NCI-H2081 treated with DMSO at 0.1 percent for 48 hours (cell line): ENCODE data around the gene DHX32.

Source experiments
- DNase-seq: peaks from one replicate; lab custom pipeline; 2025; lab: John Stamatoyannopoulos, UW

DHX32 gene

DNA sequence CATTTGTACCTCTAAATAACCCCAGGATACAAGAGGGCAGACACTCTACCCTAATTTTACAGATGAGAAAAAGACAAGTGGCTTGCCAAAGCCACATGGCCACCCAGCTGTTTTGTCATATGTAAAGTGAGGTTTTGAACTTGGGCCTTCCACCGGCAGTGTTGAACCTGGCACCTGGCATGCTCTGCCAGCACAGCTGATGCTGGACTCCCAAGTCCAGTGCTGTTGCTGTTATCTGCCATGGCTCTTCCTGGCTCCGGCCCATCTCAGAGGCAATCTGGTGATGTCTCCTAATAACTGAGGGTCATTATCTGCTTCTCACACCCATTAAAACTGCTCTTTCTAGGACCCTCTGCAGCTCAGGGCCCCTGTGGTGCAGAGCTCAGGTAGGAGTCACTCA, 32.7 kb downstream of the DHX32 start:
- DNase-seq, result no peak

DNA sequence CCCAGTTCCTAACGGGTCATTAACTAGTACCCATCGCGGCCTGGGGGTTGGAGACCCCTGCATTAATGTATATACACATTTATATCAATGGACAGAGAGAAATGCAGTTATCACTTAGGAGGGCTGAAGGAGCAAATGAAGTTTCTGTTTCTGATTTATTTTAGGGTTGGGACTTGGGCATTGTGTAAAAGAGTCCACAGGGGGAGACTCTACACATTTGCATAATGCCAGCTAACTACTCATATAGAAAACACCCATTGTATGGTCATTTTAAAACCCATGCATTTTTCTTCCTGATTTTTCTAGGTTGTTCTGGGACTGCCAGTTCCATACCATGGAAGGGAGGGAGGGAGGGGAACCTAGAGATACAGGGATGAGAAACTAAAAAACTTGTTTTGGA, 34.2 kb downstream of the DHX32 start:
- no peak for DNase-seq

DNA sequence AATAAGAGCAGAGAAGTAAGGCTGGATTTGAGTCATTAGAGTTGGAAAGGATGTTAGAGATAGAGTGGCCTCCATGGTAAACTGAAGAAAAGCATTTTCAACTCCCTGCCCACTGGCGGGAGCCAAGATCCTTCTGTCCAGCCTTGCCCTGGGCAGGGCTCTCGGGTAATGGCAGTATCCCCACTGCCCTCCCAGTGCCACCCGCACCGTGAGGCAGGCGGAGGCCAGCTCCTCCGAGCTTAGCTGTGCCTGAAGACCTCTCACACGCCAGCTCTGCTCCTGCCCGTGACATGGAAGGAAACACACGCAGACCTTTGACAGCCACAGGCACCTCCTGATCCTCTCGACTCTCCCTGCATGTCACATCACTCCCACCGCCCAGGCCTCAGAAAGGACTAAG, 35.5 kb downstream of the DHX32 start:
- no peak for DNase-seq

DNA sequence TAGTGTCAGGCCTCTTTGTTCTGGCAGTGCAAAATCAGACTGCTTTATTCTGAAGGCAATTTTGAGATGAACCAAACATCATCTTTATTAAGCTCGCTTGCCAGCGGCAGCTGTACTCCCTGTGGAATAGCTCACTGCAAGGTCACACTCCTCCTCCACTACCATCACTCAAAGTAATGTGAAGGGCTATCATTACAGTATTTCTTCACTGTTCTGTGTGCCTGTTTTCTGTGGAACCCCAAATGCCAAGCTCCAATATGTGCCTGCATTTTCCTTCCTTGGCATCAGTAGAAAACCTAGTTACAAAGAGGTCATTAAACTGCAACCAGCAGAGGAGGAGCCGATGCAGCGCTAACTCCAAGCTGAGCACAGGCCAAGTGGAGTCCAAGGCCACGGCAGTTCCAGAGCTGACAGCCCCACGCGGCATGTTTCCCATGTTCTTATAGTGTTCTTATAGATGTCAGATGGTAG, 36.3 kb downstream of the DHX32 start:
- DNase-seq, result no peak

DNA sequence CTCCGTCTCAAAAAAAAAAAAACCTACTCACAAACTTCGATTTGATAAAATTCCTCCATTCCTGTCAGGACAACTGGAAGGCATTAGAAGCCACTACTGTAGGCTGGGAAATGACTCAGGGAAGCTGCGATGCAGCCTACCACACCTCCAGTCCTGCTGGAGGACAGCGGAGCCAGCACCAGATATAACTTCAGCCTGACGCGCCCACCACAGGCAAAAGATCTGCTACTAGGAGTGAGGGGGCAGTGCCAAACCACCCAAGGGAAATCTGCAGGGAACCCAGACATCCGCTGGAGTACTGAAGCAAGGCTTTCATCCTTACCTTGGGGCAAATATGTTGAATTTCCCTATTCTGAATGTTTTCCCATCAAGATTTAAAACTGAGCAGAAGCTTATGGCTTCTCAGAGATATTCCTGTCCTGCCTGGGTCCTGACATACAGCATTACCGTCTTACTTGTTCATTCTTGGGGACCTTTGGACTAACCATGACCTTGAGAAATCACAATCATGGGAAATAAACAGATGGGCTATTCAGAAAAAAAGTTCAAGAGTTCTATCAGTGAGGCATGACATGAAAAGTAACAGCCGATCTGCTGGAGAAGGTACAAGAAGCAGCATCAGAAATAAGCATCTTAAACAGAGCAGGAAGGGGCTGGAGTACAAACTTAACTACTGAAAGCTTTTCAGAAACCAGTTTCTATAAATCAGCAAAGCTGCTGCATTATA, 37.3 kb downstream of the DHX32 start:
- no peak for DNase-seq

DNA sequence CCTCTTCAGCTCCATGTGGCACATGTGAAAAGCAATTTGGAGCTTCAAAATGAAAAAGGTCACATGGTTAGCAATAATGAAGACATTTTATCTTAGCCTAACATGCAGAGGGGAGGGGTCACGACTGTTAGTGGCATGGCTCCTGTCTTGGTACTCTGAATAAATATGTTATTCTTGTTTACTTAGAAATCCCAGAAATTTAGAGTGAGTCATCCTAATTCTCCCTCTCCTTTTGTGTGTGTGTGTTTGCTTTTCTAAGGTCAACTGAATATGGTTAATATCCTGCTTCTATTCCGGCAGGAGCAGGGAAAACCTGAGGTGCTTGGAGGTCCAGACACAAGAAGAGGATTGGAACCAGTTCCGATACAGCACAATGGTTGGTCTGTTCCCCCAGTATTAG, 40.1 kb downstream of the DHX32 start:
- no peak for DNase-seq

DNA sequence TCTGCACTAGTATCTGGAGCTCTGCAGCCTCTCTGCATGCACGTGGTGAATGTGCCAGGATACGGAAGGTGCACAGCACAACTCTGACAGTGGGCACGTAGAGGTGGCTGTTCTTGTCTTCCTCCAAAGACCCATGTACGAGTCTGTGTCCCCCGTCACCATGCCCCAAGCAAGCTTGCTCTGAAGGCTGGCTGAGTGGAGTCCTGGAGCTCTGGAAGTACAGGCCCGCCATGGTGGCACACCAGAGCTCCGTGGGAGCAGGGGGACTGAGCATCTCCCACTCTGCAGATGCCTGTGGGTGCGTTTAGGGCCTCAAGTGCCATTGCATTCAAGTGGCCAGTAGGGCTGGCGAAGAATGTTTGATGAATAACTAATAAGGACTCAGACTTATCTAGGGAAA, 40.7 kb downstream of the DHX32 start:
- no peak for DNase-seq

DNA sequence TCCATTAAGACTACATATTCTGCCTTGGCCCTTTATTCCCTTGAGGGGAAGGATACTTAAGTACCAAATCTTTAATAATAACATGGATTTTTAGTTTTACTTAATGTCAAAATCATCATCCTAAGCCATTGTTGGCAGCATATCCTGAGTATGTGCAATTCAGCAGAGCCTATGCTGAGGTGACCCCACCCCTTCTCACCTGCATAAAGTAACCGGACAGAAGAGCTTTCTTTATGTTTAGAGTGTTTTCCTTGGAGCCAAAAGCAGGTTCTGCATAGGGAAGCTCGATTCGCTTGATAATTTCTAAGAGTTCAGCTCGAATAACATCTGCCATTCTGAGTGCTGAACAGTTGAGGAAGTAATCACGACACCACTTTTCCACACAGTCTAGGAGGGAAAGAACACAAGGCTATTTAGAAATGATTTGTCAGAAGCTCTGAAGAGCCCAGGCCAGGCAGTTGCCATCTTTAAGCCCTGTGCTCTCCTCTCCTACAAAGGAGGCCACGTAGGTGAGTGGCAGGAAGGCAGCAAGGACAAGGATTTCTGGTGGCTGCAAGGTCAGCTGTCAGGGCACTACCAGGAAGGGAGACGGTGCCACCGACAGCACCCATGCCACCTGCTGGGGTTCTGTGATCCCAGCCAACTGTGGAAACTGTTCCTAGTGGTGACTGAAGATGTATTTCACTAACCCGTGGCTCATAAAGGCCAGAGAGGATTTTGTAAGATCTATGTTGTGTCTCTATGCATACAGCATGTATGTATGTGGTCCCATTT, 42.1 kb downstream of the DHX32 start:
- DNase-seq, result no peak

DNA sequence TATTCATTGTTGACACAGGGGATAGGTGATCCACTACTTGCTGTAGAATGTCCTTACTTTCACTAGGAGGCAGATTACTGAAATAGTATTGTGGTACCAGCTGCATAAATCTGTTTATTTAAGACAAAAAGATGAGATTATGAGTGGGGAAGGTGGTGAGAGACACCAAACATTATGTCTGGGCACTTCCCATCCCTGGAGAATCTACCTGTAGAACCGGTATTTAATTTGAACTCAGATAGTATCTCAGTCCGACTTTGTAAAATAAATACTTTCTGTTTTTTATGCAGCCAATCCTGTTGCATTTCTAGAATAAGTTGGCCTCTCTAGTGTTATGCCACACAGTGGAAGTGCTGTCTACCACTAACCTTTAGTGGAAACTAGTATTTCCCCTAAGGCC, 44.3 kb downstream of the DHX32 start:
- no peak for DNase-seq

DNA sequence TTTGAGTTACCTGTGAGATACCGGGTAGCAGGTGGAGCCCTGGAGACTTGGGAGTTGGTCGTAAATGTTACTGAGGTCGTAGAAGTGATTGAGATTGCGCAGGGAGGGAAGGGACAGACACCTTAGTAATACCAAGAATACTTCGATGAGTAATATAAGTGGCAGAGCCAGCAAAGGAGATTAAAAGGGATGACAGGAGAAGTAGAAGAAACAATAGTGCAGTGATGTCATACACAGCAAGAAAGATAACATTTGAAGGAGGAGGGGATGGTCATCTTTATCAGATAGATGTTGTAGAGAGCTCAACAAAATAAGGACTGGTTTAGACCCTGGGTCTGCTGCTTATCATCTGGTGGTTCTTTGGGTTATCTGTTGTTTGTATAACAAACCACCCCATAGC, 52.8 kb downstream of the DHX32 start:
- no peak for DNase-seq

DNA sequence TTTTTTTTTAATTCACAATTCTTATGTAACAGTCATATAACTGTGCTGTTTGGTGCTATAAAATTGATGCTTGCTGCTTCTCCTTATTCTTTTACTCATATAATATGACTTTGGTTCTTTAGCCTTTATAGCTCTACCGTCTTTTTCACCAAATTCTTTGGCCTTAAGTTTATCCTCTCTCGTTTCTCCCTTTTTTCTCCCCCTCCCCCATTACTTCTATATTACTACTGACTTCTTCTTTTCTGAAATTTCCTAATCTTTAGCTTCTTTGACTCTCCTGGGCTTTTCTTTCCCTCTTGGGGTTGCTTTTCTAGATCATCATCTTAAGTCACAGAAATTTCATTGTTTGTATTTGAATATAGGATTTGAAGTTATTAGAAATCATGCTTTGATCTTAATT, 54.0 kb downstream of the DHX32 start:
- DNase-seq, result no peak

DNA sequence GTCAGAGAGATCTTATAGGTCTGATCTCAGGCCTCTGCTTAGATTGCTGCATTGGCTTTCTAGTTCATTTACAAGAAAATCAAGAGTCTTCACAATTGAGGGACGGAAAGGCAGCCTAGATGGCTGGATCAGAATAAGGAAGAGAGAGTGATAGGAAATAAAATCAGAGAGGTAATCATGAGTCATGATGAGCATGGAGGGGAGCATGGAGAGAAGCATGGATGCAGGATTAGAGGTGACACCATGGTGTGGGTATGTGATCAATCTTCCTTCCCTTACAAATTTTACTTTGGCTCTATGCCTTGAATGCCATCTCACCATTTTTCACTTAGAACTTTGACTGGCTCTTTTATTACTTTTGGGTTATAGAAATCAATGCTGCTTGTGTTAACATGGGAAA, 56.4 kb downstream of the DHX32 start:
- no peak for DNase-seq

DNA sequence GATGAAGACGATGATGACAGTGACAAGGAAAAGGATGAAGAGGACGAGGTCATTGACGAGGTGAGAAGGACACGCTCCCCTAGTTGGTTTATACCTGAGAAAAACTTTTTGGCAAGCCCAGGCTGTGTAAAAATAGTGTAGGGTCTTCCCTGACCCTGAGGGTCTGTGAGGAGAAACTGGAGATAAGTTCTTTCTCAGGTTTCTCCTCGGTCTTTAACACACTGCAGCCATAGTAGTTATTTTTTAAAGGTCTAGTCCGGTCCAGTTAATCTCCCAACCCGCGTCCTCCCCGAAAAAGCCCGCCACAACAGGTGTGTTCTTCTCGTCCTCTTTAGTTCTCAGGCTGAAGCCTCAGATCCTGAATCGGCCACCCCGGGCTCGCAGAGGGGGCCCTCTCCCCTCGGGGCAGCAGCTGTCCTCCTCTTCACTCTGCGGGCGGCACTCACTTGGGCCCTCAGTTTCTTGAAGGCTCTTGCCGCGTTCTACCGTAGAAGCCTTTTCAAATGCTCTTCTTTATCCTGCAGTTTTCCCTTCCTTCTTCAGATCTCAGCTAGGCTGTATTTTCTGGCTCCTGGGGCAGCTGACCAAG, 57.3 kb downstream of the DHX32 start:
- no peak for DNase-seq

DNA sequence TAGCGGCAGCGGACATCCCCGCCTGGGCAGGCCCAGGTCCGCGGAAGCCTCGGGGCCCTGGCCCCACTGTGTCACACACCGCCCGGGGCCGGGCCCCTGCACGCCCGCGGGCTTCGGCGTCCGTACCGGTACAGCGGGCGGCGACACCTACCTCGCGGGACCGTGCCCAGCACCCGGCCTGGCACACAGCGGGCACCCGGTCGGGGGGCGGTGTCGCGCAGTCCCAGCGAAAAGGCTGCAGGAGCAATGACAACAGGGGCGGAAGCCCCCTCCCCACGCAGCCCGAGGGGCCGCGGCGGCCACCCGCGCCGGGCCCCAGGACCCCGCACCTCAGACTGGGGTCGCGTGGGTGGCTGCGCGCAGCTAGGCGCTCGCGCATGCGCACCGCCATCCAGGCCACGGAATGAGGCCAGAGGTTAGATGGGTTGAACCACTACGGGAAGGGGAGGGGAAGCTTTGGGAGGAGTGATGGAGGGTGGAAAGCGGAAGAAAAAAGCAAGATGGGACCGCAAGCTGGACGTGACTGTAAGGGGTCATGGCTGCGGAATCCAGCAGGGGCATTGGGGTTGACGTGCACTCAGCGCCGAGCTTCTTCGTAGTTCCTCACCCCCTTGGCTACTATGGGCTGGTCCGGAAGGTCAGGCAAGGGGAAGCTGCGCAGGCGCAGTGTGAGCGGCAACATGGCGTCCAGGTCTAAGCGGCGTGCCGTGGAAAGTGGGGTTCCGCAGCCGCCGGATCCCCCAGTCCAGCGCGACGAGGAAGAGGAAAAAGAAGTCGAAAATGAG, 58.0 kb downstream of the DHX32 start, which contains the start of the genes BCCIP and UROS:
Gene BCCIP, plus strand, starts transcription at position 669 of the 785 bp plus-strand sequence. Its CDS starts 12 bp downstream, at position 681.
Gene UROS, minus strand, starts transcription at position 381 of the 785 bp plus-strand sequence. CDS start 6,759 bp downstream, outside the sequence.
- peak; percentile 55 for DNase-seq

DNA sequence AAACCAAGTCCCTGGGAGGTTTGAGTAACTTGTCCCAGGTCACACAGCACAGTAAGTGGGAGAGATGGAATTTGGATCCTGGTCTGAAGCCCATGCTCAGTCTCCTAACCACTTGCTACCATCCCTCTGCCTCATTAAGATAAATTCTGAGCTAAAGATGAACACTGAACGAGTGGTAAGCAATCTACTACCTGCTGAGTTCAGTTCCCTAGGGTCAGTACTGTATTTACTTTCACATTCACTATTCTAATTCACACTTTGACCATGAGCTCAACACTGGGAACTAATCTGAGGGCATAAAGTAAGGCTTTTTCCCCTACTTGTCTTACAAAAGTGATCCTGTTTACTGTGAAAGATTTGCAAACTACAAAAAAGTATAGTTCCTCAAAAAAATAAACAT, 60.4 kb downstream of the DHX32 start:
- no peak for DNase-seq

DNA sequence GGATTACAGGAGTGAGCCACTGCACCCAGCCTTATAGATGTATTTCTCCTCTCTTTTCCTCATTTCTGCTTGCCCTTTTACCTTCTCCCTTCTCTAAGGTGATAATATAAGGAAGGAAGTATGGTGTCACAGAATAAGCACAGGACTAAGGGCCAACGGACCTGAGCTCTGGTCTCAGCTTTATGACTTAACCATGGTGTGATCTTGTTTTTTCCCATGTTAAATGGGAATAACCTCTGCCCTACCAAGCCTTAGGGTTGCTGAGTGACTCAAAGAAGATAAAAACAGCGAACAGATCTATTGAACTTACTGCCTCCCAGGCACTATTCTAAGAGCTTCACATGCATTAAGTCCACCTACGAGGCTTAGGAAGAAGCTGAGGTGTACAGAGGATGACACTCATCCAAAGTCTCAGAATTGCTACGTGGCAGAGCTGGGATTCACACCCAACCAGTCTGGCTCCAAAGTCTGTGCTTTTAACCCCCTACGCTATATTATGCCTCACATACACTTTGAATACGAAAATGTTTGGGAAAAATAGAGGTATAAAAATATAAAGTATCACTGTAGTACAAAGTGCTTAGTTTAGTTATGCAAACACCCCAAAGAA, 63.6 kb downstream of the DHX32 start:
- DNase-seq, result no peak

DNA sequence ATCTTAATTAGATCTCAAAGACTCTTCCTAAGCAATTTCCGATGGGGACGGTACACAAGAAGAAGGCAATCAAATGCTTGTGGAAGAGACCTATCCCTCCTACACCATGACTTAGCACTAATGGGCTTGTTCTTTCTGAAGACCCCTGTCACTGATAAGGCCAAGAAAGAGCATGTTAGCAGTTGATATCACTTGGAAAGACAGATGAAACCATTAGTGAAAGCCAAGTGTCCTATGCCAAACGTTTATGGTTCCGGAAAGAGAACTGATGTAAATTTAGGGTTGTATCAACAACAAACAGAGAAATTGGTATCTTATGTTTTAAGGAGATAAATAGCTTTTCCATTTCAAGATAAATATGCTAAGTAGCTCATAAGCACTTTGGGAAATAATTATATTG, 64.5 kb downstream of the DHX32 start:
- DNase-seq, result no peak

DNA sequence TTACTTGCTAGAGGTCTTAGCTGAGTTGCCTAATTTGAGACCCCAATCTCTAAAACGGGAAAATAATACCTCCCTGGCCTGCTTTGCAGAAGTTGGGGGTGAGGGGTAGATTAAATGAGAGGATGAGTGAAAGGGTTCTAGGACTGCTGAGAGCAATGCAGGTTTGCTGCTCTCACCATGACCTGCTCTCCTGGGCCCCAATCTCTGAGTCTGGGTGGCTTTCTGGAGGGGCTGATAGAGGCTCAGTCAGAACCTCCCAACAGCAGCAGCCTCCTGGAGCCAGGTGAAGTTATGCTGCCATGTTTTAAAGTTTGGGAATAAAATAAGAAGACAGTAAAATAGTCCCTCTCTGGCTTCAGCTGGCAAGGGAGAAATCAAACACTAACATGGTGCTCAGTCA, 65.3 kb downstream of the DHX32 start:
- DNase-seq, result no peak

DNA sequence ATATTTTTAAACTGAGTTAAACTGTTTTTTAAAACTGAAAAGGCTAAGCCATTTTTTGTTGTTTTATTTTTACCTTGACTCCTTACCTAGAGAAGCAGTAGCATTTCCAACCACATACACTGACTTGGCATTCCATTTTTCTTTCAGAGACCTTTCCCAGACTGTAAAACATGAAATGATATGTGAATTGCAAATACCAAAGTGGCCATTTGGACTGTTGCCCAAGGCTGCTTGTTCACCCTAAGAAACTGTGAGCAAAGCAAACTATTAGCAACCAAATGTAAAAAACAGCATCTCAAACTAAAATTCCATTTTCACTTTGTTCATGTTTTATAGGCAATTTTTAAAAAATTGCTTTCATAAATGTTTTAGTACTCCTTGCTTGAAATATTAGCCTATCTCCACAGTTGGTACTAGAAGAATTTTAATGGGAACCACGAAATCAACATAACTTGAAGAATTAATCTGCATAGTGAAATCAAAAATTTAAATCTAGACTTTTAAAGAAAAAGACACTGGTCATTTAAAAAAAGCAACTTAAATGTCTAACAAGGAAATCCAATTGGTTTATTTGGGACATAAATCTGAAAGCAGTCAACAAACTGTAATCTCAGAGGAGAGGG, 68.9 kb downstream of the DHX32 start:
- no peak for DNase-seq

DNA sequence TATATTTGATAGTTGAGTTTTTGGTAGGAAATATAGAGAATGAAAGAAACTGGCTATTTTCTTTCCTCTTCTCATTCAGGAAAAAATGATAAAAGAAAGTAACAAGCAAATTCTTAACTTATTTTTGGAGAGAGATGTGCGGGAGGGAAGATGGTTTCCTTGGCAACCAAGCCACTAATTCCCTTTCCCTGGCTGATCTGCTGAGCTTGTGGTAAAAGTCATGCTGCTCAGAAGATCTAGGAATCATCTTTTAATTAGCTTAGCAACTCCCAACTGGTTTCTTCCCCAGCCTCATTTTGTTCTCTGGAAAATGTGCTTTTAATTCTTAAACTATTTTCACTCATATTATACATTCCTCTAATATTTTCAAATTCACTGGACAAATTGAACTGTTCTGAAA, 69.8 kb downstream of the DHX32 start:
- no peak for DNase-seq

DNA sequence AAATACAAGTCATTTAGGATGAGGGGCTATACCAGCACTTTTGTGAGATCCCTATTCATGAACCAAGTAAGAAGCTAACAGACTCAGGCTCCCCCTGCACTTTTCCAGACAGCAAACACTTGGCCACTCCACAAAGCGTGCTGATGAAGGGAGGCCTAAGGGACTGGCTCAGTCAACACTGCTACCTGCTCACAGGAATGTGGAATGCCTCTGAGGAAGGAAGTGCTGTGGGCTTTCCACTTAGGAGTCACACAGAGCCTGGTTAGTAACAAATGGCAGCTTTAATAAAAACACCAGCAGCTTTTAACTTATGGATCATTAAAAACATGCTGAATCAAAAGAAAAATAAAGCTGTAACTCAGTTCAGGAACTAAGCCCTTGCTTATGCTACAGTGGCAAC, 73.0 kb downstream of the DHX32 start:
- DNase-seq, result no peak
